H1 (cell line): Measurements from ENCODE around the gene TRIM24.
"Not testable (repeated sequence)": the region's sequence is repeated elsewhere in the genome, so short reads cannot be mapped to it uniquely, and the experiment has no call there.

Experiments used
- CHD2 ChIP-seq: IDR thresholded peaks from 2 replicates; pipeline ENCODE4 v1.6.1; 2012; ENCODE audit warnings: low read length, improper control_type of control experiment
- CREB1 ChIP-seq: IDR thresholded peaks from 2 replicates; pipeline ENCODE4 v1.6.1; 2012; ENCODE audit warnings: inconsistent platforms
- EP300 ChIP-seq, 2 experiments: IDR thresholded peaks; 1 replicate in 1 of 2; 2 replicates in 1 of 2; pipeline ENCODE4 v1.6.1; 2011 to 2012; ENCODE audit warnings: low read depth in 2 of 2, low read length in 2 of 2, mild to moderate bottlenecking in 2 of 2, borderline replicate concordance in 1 of 2, inconsistent platforms in 1 of 2, moderate library complexity in 1 of 2
- HDAC2 ChIP-seq, 2 experiments: fragments of 300-600 bp in 1 of 2; sonication (generic) in 1 of 2; IDR thresholded peaks; 2 replicates each; pipeline ENCODE4 v1.6.1; 2011 to 2012; ENCODE audit warnings: low read depth in 2 of 2, low read length in 2 of 2, mild to moderate bottlenecking in 2 of 2, moderate library complexity in 2 of 2, borderline replicate concordance in 1 of 2, inconsistent platforms in 1 of 2
- HDAC6 ChIP-seq: IDR thresholded peaks from one replicate; pipeline ENCODE4 v1.7.1; 2012; ENCODE audit warnings: low read depth, mild to moderate bottlenecking, inconsistent platforms, low read length, moderate library complexity
- JUN ChIP-seq: IDR thresholded peaks from 2 replicates; pipeline ENCODE4 v1.6.1; 2011; ENCODE audit warnings: low read depth, mild to moderate bottlenecking, improper control_type of control experiment, low read length
- NANOG ChIP-seq: IDR thresholded peaks from 2 replicates; pipeline ENCODE4 v1.6.1; 2011; ENCODE audit warnings: low read length, low read depth, mild to moderate bottlenecking, inconsistent platforms; ENCODE audit not compliant: insufficient read depth, poor library complexity, severe bottlenecking
- POLR2A ChIP-seq, 2 experiments: IDR thresholded peaks; 1 replicate in 1 of 2; 2 replicates in 1 of 2; pipeline ENCODE4 v1.6.1; 2011; ENCODE audit warnings: low read depth in 2 of 2, low read length in 2 of 2, mild to moderate bottlenecking in 2 of 2; ENCODE audit errors: control extremely low read depth in 1 of 2
- POLR2AphosphoS5 ChIP-seq: IDR thresholded peaks from 2 replicates; pipeline ENCODE4 v1.6.1; 2011; ENCODE audit warnings: low read depth, low read length
- POU5F1 ChIP-seq: IDR thresholded peaks from 2 replicates; pipeline ENCODE4 v1.6.1; 2011; ENCODE audit warnings: low read depth, mild to moderate bottlenecking, low read length, moderate library complexity
- SIX5 ChIP-seq: IDR thresholded peaks from 2 replicates; pipeline ENCODE4 v1.6.1; 2011; ENCODE audit warnings: mild to moderate bottlenecking, low read depth, low read length
- SUZ12 ChIP-seq: fragments of 200-600 bp; sonication (generic); IDR thresholded peaks from 2 replicates; pipeline ENCODE4 v1.6.1; 2012; ENCODE audit warnings: mild to moderate bottlenecking, inconsistent platforms, low read length, moderate library complexity, mixed read lengths
- ZNF274 ChIP-seq: IDR thresholded peaks from 2 replicates; pipeline ENCODE4 v1.7.0; 2012; ENCODE audit warnings: low read length, borderline replicate concordance; ENCODE audit errors: extremely low read depth
- TF ChIP-seq, protein P1 (sequence below), 3 experiments: IDR thresholded peaks; 1 replicate in 2 of 3; 2 replicates in 1 of 3; pipeline versions ENCODE4 v1.5.1 to v1.6.1; 2011; ENCODE audit warnings: low read length in 3 of 3, mild to moderate bottlenecking in 3 of 3, inconsistent platforms in 2 of 3, low read depth in 1 of 3, moderate library complexity in 1 of 3; ENCODE audit not compliant: insufficient read depth in 1 of 3; ENCODE audit errors: control extremely low read depth in 1 of 3

DNA sequence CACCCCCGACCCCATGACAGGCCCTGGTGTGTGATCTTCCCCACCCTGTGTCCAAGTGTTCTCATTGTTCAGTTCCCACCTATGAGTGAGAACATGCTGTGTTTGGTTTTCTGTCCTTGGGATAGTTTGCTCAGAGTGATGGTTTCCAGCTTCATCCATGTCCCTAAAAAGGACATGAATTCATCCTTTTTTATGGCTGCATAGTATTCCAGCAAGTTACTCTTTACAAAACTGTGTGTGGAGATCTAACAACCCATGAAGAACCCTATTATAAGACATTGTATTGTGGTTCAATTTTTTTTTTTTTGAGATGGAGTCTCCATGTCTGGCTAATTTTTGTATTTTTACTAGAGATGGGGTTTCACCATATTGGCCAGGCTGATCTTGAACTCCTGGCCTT lies 41.7 kb upstream of the TRIM24 start:
- not testable (repeated sequence) for TF ChIP-seq HDAC2 (IDR thresholded peaks at IDR 0.05; ENCODE audit: borderline replicate concordance in 1 of 2, low read depth in 2 of 2, low read length in 2 of 2); ZNF274; SUZ12; NANOG; SIX5; JUN; POLR2A (IDR thresholded peaks at IDR 0.05; ENCODE audit: control extremely low read depth in 1 of 2, low read depth in 2 of 2, low read length in 2 of 2); CREB1; HDAC6; POLR2AphosphoS5; EP300 (IDR thresholded peaks at IDR 0.05; ENCODE audit: borderline replicate concordance in 1 of 2, low read depth in 2 of 2, low read length in 2 of 2); POU5F1; CHD2
- TF ChIP-seq, protein P1, sequence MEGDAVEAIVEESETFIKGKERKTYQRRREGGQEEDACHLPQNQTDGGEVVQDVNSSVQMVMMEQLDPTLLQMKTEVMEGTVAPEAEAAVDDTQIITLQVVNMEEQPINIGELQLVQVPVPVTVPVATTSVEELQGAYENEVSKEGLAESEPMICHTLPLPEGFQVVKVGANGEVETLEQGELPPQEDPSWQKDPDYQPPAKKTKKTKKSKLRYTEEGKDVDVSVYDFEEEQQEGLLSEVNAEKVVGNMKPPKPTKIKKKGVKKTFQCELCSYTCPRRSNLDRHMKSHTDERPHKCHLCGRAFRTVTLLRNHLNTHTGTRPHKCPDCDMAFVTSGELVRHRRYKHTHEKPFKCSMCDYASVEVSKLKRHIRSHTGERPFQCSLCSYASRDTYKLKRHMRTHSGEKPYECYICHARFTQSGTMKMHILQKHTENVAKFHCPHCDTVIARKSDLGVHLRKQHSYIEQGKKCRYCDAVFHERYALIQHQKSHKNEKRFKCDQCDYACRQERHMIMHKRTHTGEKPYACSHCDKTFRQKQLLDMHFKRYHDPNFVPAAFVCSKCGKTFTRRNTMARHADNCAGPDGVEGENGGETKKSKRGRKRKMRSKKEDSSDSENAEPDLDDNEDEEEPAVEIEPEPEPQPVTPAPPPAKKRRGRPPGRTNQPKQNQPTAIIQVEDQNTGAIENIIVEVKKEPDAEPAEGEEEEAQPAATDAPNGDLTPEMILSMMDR (IDR thresholded peaks at IDR 0.05; ENCODE audit: control extremely low read depth in 1 of 3, insufficient read depth in 1 of 3, low read depth in 1 of 3, low read length in 3 of 3): not testable (repeated sequence)
